ENCODE measurements around the gene HK1. TPM values are rescaled to one million over a fixed set of nuclear protein-coding genes. Genes with fewer than 3 reads are reported as not detected.
A peak's percentile ranks its signal among the peaks of the same experiment; 100 is the strongest.

The HK1 gene
- total and polyA plus RNA-seq, 2 of the 13 experiments (the other 11 are each of a cell fraction or from before 2014, with no cell fraction given) = 0.29 to 1.5 TPM

DNA sequence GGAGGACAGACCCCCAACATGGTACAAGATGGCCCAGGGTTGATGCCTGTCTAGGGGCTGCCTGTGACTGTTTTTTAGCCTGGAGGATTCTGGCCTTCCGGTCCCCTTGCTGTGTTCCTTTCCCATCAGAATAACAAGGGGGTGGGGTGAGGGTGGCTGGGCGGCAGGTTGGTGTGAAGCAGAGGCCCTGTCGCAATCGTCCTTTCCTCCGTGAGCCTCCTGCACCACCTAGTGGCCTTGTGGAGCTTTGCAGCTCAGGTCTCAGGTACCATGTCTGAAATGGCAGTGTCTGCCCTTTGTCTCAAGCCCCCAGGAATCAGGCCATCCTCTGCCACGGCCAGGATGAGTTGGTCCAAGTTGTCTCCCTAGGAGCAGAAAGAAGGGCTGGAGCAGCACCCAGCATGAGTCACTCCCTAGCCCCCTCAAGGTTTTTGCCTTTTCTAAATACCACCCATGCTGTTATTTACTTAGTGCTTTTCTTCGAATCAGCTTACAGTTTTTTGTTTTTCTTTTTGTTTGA, 114.2 kb downstream of the HK1 start:
- no peaks in the 10 kb centered on the region for H3K4me1 ChIP-seq (ENCODE audit: insufficient read depth, low read length)
- ChIA-PET POLR2A (interaction anchor here (1.1 kb wide), 1 partner anchor 16 kb away, joined by 3 read pairs; no protein-coding TSS in a partner anchor), CTCF (ENCODE audit: low intra/inter-chr PET ratio, low total read pairs) (interaction anchor here (0.6 to 4.4 kb wide), 4 partner anchors 115 to 388 kb away, joined by 3 to 34 read pairs (median 4); no protein-coding TSS in a partner anchor)
- no peaks in the 10 kb centered on the region for H3K79me2 ChIP-seq (ENCODE audit: insufficient read depth, low read length)
- peak; percentile 96 for ATAC-seq
- intact Hi-C loops (cut with micrococcal nuclease; ENCODE audit: unreplicated experiment) (loop anchor here (1.0 kb wide), 1 partner anchor 155 kb away; no protein-coding TSS in a partner anchor), in situ Hi-C loops (cut with HindIII; ENCODE audit: extremely low pct_ligation_motif_present, low pct_unique_long_range_greater_than_20kb) (no loop called here)
- H4K20me1 ChIP-seq (ENCODE audit: insufficient read depth, low read length) = no peaks in the 10 kb centered on the region
- H3K9me3 ChIP-seq (ENCODE audit: low read length) = no peaks in the 10 kb centered on the region
- peaks cover 0 to 6% of the 10 kb centered on the region in 2 experiments; a peak in 1 of 5 replicates for H3K27me3 ChIP-seq (ENCODE audit: control insufficient read depth in 1 of 2, insufficient read depth in 2 of 2, low read length in 2 of 2)
- H3K27ac ChIP-seq (ENCODE audit: extremely low read length, insufficient read depth, low read length) = no peak overlapping the region
- no peaks in the 10 kb centered on the region for H3K36me3 ChIP-seq (replicated peaks in 1 of 2; ENCODE audit: control insufficient read depth in 1 of 2, insufficient read depth in 2 of 2, low read length in 2 of 2)
- 18% methylated on average over 5 of the region's 7 CpGs for WGBS (ENCODE audit: low lambda C conversion rate)
- no peak overlapping the region for H3K9ac ChIP-seq (ENCODE audit: insufficient read depth, low read depth, low read length)
- BruUV-seq (replicated peaks) = no TSS peak
- peak; percentile 69 for DNase-seq (ENCODE audit: low spot score)
- H2AFZ ChIP-seq (ENCODE audit: low read length) = no peak overlapping the region
- H3K4me2 ChIP-seq (ENCODE audit: low read depth, low read length) = no peak overlapping the region
- peak; percentile 93 for FAIRE-seq
- H3K4me3 ChIP-seq (replicated peaks in 1 of 3; ENCODE audit: insufficient read depth in 1 of 3, low read depth in 2 of 3, low read length in 3 of 3) = no peak overlapping the region
- no peak for TF ChIP-seq ZNF678 (CRISPR knock-in tag; IDR thresholded peaks at IDR 0.05)
- peak; percentile 96 for TF ChIP-seq STAG1 (CRISPR knock-in tag; IDR thresholded peaks at IDR 0.05)
- TF ChIP-seq, protein P1, sequence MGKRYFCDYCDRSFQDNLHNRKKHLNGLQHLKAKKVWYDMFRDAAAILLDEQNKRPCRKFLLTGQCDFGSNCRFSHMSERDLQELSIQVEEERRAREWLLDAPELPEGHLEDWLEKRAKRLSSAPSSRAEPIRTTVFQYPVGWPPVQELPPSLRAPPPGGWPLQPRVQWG (CRISPR knock-in tag; IDR thresholded peaks at IDR 0.05; ENCODE audit: borderline replicate concordance, low read depth) = no peak
- TF ChIP-seq, protein P2, sequence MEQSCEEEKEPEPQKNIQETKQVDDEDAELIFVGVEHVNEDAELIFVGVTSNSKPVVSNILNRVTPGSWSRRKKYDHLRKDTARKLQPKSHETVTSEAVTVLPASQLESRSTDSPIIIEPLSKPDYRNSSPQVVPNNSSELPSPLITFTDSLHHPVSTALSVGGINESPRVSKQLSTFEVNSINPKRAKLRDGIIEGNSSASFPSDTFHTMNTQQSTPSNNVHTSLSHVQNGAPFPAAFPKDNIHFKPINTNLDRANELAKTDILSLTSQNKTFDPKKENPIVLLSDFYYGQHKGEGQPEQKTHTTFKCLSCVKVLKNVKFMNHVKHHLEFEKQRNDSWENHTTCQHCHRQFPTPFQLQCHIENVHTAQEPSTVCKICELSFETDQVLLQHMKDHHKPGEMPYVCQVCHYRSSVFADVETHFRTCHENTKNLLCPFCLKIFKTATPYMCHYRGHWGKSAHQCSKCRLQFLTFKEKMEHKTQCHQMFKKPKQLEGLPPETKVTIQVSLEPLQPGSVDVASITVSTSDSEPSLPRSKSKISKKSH (CRISPR knock-in tag; IDR thresholded peaks at IDR 0.05; ENCODE audit: borderline replicate concordance) = no peak
- TF ChIP-seq ZNF713 (CRISPR knock-in tag; IDR thresholded peaks at IDR 0.05) = no peak
- no peak for TF ChIP-seq GZF1 (CRISPR knock-in tag; IDR thresholded peaks at IDR 0.05)
- TF ChIP-seq, protein P3, sequence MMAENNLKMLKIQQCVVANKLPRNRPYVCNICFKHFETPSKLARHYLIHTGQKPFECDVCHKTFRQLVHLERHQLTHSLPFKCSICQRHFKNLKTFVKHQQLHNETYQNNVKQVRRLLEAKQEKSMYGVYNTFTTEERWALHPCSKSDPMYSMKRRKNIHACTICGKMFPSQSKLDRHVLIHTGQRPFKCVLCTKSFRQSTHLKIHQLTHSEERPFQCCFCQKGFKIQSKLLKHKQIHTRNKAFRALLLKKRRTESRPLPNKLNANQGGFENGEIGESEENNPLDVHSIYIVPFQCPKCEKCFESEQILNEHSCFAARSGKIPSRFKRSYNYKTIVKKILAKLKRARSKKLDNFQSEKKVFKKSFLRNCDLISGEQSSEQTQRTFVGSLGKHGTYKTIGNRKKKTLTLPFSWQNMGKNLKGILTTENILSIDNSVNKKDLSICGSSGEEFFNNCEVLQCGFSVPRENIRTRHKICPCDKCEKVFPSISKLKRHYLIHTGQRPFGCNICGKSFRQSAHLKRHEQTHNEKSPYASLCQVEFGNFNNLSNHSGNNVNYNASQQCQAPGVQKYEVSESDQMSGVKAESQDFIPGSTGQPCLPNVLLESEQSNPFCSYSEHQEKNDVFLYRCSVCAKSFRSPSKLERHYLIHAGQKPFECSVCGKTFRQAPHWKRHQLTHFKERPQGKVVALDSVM (CRISPR knock-in tag; IDR thresholded peaks at IDR 0.05) = 0 out of 2 replicates have a peak, but pooled peaks have one; percentile 11
- no peak for TF ChIP-seq ATF7-NPFF (CRISPR knock-in tag; IDR thresholded peaks at IDR 0.05; ENCODE audit: low read depth)
- TF ChIP-seq, protein P4, sequence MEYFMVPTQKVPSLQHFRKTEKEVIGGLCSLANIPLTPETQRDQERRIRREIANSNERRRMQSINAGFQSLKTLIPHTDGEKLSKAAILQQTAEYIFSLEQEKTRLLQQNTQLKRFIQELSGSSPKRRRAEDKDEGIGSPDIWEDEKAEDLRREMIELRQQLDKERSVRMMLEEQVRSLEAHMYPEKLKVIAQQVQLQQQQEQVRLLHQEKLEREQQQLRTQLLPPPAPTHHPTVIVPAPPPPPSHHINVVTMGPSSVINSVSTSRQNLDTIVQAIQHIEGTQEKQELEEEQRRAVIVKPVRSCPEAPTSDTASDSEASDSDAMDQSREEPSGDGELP (IDR thresholded peaks at IDR 0.05; ENCODE audit: borderline replicate concordance, low read depth) = no peak
- TF ChIP-seq, protein P5, sequence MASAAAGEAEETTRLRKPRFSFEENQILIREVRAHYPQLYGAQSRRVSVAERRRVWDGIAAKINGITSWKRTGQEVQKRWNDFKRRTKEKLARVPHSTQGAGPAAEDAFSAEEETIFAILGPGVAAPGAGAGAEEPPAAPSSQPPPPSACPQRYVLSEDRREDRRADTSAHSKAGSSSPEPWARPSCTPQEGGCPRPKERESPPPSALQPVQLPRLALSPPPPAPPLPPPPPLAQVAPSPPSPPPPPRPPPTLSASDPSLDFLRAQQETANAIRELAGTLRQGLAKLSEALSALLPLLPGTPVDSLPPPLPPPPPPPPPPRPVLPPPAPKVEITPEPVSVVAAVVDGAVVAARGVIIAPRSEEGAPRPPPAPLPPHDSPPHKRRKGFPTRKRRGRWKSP (CRISPR knock-in tag; IDR thresholded peaks at IDR 0.05) = no peak
- no peak for TF ChIP-seq NFATC3 (CRISPR knock-in tag; IDR thresholded peaks at IDR 0.05)
- TF ChIP-seq ZNF546 (CRISPR knock-in tag; conservative IDR thresholded peaks at IDR 0.05) = 0 out of 2 replicates have a peak, but pooled peaks have one; percentile 38
- TF ChIP-seq RBM22 (optimal IDR thresholded peaks at IDR 0.05; ENCODE audit: low read length) = no peak
- TF ChIP-seq, protein P6, sequence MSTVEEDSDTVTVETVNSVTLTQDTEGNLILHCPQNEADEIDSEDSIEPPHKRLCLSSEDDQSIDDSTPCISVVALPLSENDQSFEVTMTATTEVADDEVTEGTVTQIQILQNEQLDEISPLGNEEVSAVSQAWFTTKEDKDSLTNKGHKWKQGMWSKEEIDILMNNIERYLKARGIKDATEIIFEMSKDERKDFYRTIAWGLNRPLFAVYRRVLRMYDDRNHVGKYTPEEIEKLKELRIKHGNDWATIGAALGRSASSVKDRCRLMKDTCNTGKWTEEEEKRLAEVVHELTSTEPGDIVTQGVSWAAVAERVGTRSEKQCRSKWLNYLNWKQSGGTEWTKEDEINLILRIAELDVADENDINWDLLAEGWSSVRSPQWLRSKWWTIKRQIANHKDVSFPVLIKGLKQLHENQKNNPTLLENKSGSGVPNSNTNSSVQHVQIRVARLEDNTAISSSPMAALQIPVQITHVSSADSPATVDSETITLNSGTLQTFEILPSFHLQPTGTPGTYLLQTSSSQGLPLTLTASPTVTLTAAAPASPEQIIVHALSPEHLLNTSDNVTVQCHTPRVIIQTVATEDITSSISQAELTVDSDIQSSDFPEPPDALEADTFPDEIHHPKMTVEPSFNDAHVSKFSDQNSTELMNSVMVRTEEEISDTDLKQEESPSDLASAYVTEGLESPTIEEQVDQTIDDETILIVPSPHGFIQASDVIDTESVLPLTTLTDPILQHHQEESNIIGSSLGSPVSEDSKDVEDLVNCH (CRISPR knock-in tag; IDR thresholded peaks at IDR 0.05) = no peak

Measured in HepG2 (cell line).